ENCODE measurements around the gene CCL21. TPM values are rescaled to one million over a fixed set of nuclear protein-coding genes. Genes with fewer than 3 reads are reported as not detected.

Gene CCL21
- total RNA-seq, 1 experiment from 2014 or later: not detected

Small RNA genes within 50 kb of the gene (small RNA-seq; reads per million reads assigned to genes)
- gene CCL27: 0 reads per million in 2 experiments

Other genes starting within 250 kb of the CCL21 start
- gene ENHO, start 187.1 kb downstream of the CCL21 start, total RNA-seq (2014; rRNA removed; shearing (Covaris generic)): 0.43 and 0.92 TPM in 2 replicates
- gene CNTFR, start 120.4 kb downstream of the CCL21 start, total RNA-seq (2014; rRNA removed; shearing (Covaris generic)): 1.1 TPM in 2 replicates
- gene RPP25L, start 98.0 kb downstream of the CCL21 start, total RNA-seq (2014; rRNA removed; shearing (Covaris generic)): 35.7 and 44.8 TPM in 2 replicates
- 59.7 and 70.2 TPM in 2 replicates for gene DCTN3, start 89.6 kb downstream of the CCL21 start, total RNA-seq (2014; rRNA removed; shearing (Covaris generic))
- gene ARID3C, start 81.1 kb downstream of the CCL21 start, total RNA-seq (2014; rRNA removed; shearing (Covaris generic)): 0.11 and 0.26 TPM in 2 replicates
- gene SIGMAR1, start 72.3 kb downstream of the CCL21 start, total RNA-seq (2014; rRNA removed; shearing (Covaris generic)): 94.0 and 119 TPM in 2 replicates
- gene GALT, start 63.5 kb downstream of the CCL21 start, total RNA-seq (2014; rRNA removed; shearing (Covaris generic)): 14.4 and 22.0 TPM in 2 replicates
- 16.2 and 17.7 TPM in 2 replicates for gene IL11RA, start 58.0 kb downstream of the CCL21 start, total RNA-seq (2014; rRNA removed; shearing (Covaris generic))
- not detected in 2 replicates for gene CCL27, start 47.5 kb downstream of the CCL21 start, total RNA-seq (2014; rRNA removed; shearing (Covaris generic))
- gene CCL19, start 18.9 kb downstream of the CCL21 start, total RNA-seq (2014; rRNA removed; shearing (Covaris generic)): not detected in 2 replicates
- 0.71 and 1.3 TPM in 2 replicates for gene PHF24, start 248.1 kb upstream of the CCL21 start, total RNA-seq (2014; rRNA removed; shearing (Covaris generic))